Caco-2 (cell line): ENCODE measurements around the gene OMP. TPM values are rescaled to one million over a fixed set of nuclear protein-coding genes. Genes with fewer than 3 reads are reported as not detected.

ENCODE experiments used
- BruUV-seq: library from RNA; stranded (reverse); fragments of 400-500 nt; replicated peaks from 2 replicates; lab custom pipeline; 2021; lab: Mats Ljungman, UMichigan
- CTCF ChIA-PET: fragments of 300-600 bp; sonication (Branson Sonifier 250); formaldehyde crosslinking; loops from one replicate; lab custom pipeline; 2022; ENCODE audit warnings: antibody characterized with exemption; lab: Charles Lee
- POLR2A ChIA-PET: fragments of 300-600 bp; sonication (Branson Sonifier 250); formaldehyde crosslinking; loops from one replicate; lab custom pipeline; 2022; ENCODE audit warnings: antibody characterized with exemption; lab: Charles Lee
- DNase-seq, 2 experiments: peaks; one replicate each; pipeline versions ENCODE4 v3.0.0 to v3.0.0-alpha.2; 2020 to 2022
- H3K27me3 ChIP-seq: replicated peaks from 2 replicates; pipeline ENCODE4 v1.6.0; 2011; ENCODE audit warnings: low read length; ENCODE audit not compliant: control insufficient read depth, insufficient read depth
- H3K36me3 ChIP-seq: 2 replicates; pipeline ENCODE4 v1.5.1; 2011; ENCODE audit warnings: low read length; ENCODE audit not compliant: control insufficient read depth, insufficient read depth
- H3K4me1 ChIP-seq: fragments of 250-450 bp; sonication (Bioruptor Pico); 2 replicates; pipeline ENCODE4 v1.5.1; 2020; ENCODE audit warnings: mild to moderate bottlenecking
- H3K4me3 ChIP-seq: 2 replicates; pipeline ENCODE4 v1.5.1; 2011; ENCODE audit warnings: low read depth, mild to moderate bottlenecking, control low read depth, low read length
- H3K9me3 ChIP-seq: fragments of 250-450 bp; sonication (Bioruptor Pico); 2 replicates; pipeline ENCODE4 v1.5.1; 2020; ENCODE audit warnings: mild to moderate bottlenecking, moderate library complexity
- H3K27ac Mint-ChIP-seq: one replicate; pipeline ENCODE4 v1.8.0; 2022; ENCODE audit warnings: mixed read lengths; ENCODE audit not compliant: unreplicated experiment
- H3K27me3 Mint-ChIP-seq: one replicate; pipeline ENCODE4 v1.8.0; 2022; ENCODE audit warnings: mixed read lengths; ENCODE audit not compliant: insufficient read depth, unreplicated experiment
- H3K36me3 Mint-ChIP-seq: one replicate; pipeline ENCODE4 v1.8.0; 2022; ENCODE audit warnings: mild to moderate bottlenecking, mixed read lengths; ENCODE audit not compliant: insufficient read depth, unreplicated experiment
- H3K4me1 Mint-ChIP-seq: one replicate; pipeline ENCODE4 v1.8.0; 2022; ENCODE audit warnings: low read depth, mixed read lengths; ENCODE audit not compliant: unreplicated experiment
- H3K4me3 Mint-ChIP-seq: one replicate; pipeline ENCODE4 v1.8.0; 2022; ENCODE audit warnings: mild to moderate bottlenecking, moderate library complexity, mixed read lengths; ENCODE audit not compliant: unreplicated experiment
- H3K9me3 Mint-ChIP-seq: one replicate; pipeline ENCODE4 v1.8.0; 2022; ENCODE audit warnings: mixed read lengths; ENCODE audit not compliant: unreplicated experiment
- intact Hi-C: fragments of 100-400 bp; cut with micrococcal nuclease; formaldehyde crosslinking; loops from one replicate; pipeline ENCODE4 v1.10.0; 2022; ENCODE audit not compliant: unreplicated experiment
- total RNA-seq: library from RNA; stranded (reverse); gene quantifications from 2 replicates; pipeline ENCODE4 v1.2.3, GENCODE V29; 2022
- TF ChIP-seq, protein P1 (sequence below), 2 experiments: fragments of 200-600 bp in 1 of 2; IDR thresholded peaks; 1 replicate in 1 of 2; 2 replicates in 1 of 2; pipeline versions ENCODE4 v1.5.1 to v1.8.0; 2011 to 2022; ENCODE audit warnings: antibody characterized with exemption in 1 of 2, control low read depth in 1 of 2, inconsistent platforms in 1 of 2, low read depth in 1 of 2, low read length in 1 of 2, mild to moderate bottlenecking in 1 of 2, moderate library complexity in 1 of 2; ENCODE audit not compliant: insufficient read depth in 1 of 2, severe bottlenecking in 1 of 2, unreplicated experiment in 1 of 2

The OMP gene
- total RNA-seq, 1 experiment from 2014 or later: 0.70 TPM

GRCh38 chr11:77118086-77118485, 15.4 kb downstream of the OMP start:
- H3K4me3 ChIP-seq: no peak overlapping the region
- Mint-ChIP-seq H3K27ac (no peak overlapping the region), H3K4me1 (no peaks in the 10 kb centered on the region), H3K4me3 (no peak overlapping the region), H3K9me3 (no peaks in the 10 kb centered on the region), H3K27me3 (no peaks in the 10 kb centered on the region), H3K36me3 (no peaks in the 10 kb centered on the region)
- BruUV-seq: no TSS peak
- H3K36me3 ChIP-seq: no peaks in the 10 kb centered on the region
- intact Hi-C loops: no loop called here
- H3K27me3 ChIP-seq: no peaks in the 10 kb centered on the region
- no peak for DNase-seq
- TF ChIP-seq, protein P1, sequence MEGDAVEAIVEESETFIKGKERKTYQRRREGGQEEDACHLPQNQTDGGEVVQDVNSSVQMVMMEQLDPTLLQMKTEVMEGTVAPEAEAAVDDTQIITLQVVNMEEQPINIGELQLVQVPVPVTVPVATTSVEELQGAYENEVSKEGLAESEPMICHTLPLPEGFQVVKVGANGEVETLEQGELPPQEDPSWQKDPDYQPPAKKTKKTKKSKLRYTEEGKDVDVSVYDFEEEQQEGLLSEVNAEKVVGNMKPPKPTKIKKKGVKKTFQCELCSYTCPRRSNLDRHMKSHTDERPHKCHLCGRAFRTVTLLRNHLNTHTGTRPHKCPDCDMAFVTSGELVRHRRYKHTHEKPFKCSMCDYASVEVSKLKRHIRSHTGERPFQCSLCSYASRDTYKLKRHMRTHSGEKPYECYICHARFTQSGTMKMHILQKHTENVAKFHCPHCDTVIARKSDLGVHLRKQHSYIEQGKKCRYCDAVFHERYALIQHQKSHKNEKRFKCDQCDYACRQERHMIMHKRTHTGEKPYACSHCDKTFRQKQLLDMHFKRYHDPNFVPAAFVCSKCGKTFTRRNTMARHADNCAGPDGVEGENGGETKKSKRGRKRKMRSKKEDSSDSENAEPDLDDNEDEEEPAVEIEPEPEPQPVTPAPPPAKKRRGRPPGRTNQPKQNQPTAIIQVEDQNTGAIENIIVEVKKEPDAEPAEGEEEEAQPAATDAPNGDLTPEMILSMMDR (IDR thresholded peaks at IDR 0.05; ENCODE audit: insufficient read depth in 1 of 2, low read depth in 1 of 2, low read length in 1 of 2, severe bottlenecking in 1 of 2, unreplicated experiment in 1 of 2): no peak
- ChIA-PET POLR2A (no interaction called here), CTCF (no interaction called here)
- H3K4me1 ChIP-seq: no peaks in the 10 kb centered on the region
- no peaks in the 10 kb centered on the region for H3K9me3 ChIP-seq

GRCh38 chr11:77118971-77119370, 16.3 kb downstream of the OMP start:
- no peaks in the 10 kb centered on the region for H3K4me1 ChIP-seq
- CTCF ChIA-PET: interaction anchor here (0.9 kb wide), 2 partner anchors 9 to 28 kb away, joined by 3 read pairs; partner anchors contain the start of gene MYO7A
- DNase-seq: no peak
- POLR2A ChIA-PET: no interaction called here
- TF ChIP-seq, protein P1 (IDR thresholded peaks at IDR 0.05; ENCODE audit: insufficient read depth in 1 of 2, low read depth in 1 of 2, low read length in 1 of 2, severe bottlenecking in 1 of 2, unreplicated experiment in 1 of 2): no peak
- Mint-ChIP-seq H3K36me3 (no peaks in the 10 kb centered on the region), H3K4me1 (no peaks in the 10 kb centered on the region), H3K27me3 (no peaks in the 10 kb centered on the region), H3K9me3 (no peaks in the 10 kb centered on the region), H3K27ac (no peak overlapping the region), H3K4me3 (no peak overlapping the region)
- no peaks in the 10 kb centered on the region for H3K36me3 ChIP-seq
- intact Hi-C loops: no loop called here
- BruUV-seq: no TSS peak
- no peak overlapping the region for H3K4me3 ChIP-seq
- H3K9me3 ChIP-seq: no peaks in the 10 kb centered on the region
- no peaks in the 10 kb centered on the region for H3K27me3 ChIP-seq

DNA sequence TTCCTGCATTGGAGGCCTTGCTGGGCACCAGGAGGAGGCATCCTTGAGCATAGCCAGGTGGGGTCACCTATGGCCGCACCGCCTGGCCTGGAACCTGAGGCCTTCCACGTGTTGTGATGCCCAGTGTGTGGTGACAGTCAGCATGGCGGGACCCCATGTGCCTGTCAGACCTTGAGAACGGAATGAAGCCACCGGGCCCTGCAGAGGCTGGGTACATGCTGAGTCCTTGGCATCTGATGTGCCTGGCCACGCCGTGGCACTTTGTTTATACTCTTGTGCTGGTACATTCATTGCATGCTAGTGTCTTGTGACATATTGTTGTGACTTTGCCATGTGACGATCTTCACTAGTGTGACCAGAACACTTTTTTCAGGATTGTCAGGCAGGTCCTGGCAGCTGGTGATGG, 16.9 kb downstream of the OMP start:
- Histone ChIP-seq H3K27me3 (no peaks in the 10 kb centered on the region), H3K36me3 (no peaks in the 10 kb centered on the region), H3K9me3 (no peaks in the 10 kb centered on the region), H3K4me1 (no peaks in the 10 kb centered on the region), H3K4me3 (no peak overlapping the region)
- Mint-ChIP-seq H3K36me3 (no peaks in the 10 kb centered on the region), H3K4me3 (no peak overlapping the region), H3K9me3 (no peaks in the 10 kb centered on the region), H3K27ac (no peak overlapping the region), H3K4me1 (no peaks in the 10 kb centered on the region), H3K27me3 (no peaks in the 10 kb centered on the region)
- TF ChIP-seq, protein P1 (IDR thresholded peaks at IDR 0.05; ENCODE audit: insufficient read depth in 1 of 2, low read depth in 1 of 2, low read length in 1 of 2, severe bottlenecking in 1 of 2, unreplicated experiment in 1 of 2): no peak
- POLR2A ChIA-PET: no interaction called here
- intact Hi-C loops: no loop called here
- CTCF ChIA-PET: interaction anchor here (0.8 kb wide), 1 partner anchor 71 kb away, joined by 3 read pairs; no protein-coding TSS in a partner anchor
- no peak for DNase-seq
- no TSS peak for BruUV-seq
